Measurements from ENCODE around the gene ARFRP1. TPM values are rescaled to one million over a fixed set of nuclear protein-coding genes. Genes with fewer than 3 reads are reported as not detected.

ARFRP1 gene
- total and polyA plus RNA-seq, 2 of the 13 experiments (the other 11 are each of a cell fraction or from before 2014, with no cell fraction given) = 32.0 to 51.1 TPM

DNA sequence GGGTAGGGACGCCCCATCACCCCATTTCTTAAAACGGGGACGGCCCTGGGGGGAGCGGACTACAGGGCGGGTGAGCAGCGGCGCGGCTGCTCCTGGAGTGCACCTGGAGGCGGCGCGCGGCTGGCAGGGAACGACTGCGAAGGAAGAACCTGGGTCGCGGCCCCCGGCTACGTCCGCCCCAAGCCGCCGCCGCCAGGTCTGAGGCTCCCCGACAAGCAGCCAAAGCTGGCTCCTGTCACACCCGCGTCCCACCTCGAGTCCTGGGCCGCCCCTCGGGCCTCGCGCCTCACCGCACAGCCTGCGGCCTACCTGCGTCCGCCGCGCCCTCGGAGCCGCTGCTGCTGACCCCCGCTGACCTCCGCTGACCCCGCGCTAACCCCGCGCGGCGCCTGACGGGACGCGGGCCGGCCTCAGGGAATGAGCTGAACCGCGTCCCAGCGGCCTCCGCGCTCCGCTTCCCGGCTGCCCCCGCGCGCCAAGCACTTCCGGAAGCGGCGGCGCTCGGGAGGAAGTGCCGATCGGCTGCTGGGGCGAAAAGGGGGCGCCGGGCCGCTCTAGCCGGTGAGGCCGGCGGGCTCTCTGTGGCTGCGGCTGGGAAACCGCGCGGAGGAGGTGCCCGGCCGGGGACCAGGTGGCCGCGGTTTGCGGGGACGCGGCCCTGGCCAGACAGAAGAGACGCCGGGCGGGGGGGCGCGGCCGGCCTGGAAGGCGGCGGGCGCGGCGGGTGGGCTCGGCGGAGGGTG is at the start of gene ARFRP1, which contains the start of gene ZGPAT (continued):
- TF ChIP-seq SRSF1 (optimal IDR thresholded peaks at IDR 0.05; ENCODE audit: low read depth, low read length) (peak; percentile 85), SRSF9 (IDR thresholded peaks at IDR 0.05; ENCODE audit: borderline replicate concordance, insufficient read depth, low read depth, low read length, poor library complexity, severe bottlenecking) (no peak), ZNF773 (CRISPR knock-in tag; IDR thresholded peaks at IDR 0.05; ENCODE audit: borderline replicate concordance) (peak; percentile 98), MBD4 (IDR thresholded peaks at IDR 0.05; ENCODE audit: borderline replicate concordance, low read length) (no peak), ZSCAN20 (CRISPR knock-in tag; IDR thresholded peaks at IDR 0.05; ENCODE audit: borderline replicate concordance) (peak; percentile 95), MZF1 (CRISPR knock-in tag; IDR thresholded peaks at IDR 0.05; ENCODE audit: borderline replicate concordance) (no peak), ZNF543 (CRISPR knock-in tag; IDR thresholded peaks at IDR 0.05) (no peak), NKX3-1 (CRISPR knock-in tag; IDR thresholded peaks at IDR 0.05) (peak; percentile 97), ZNF124 (CRISPR knock-in tag; IDR thresholded peaks at IDR 0.05) (peak; percentile 94), ZNF230 (CRISPR knock-in tag; IDR thresholded peaks at IDR 0.05) (peak; percentile 76; the same call in 1 of the 2 replicates), ZNF205 (CRISPR knock-in tag; IDR thresholded peaks at IDR 0.05) (peak; percentile 86), ZSCAN31 (CRISPR knock-in tag; IDR thresholded peaks at IDR 0.05; ENCODE audit: low read depth) (peak; percentile 80), EZH2 (conservative IDR thresholded peaks at IDR 0.05; ENCODE audit: low read depth, low read length) (no peak), RBM22 (optimal IDR thresholded peaks at IDR 0.05; ENCODE audit: low read length) (peak; percentile 24), RBFOX2 (IDR thresholded peaks at IDR 0.05; ENCODE audit: low read depth, low read length) (peak; percentile 95), ZNF570 (CRISPR knock-in tag; IDR thresholded peaks at IDR 0.05; ENCODE audit: borderline replicate concordance) (no peak), SYNCRIP (IDR thresholded peaks at IDR 0.05; ENCODE audit: insufficient read depth, low read depth, low read length) (no peak)
- TF ChIP-seq, protein P1, sequence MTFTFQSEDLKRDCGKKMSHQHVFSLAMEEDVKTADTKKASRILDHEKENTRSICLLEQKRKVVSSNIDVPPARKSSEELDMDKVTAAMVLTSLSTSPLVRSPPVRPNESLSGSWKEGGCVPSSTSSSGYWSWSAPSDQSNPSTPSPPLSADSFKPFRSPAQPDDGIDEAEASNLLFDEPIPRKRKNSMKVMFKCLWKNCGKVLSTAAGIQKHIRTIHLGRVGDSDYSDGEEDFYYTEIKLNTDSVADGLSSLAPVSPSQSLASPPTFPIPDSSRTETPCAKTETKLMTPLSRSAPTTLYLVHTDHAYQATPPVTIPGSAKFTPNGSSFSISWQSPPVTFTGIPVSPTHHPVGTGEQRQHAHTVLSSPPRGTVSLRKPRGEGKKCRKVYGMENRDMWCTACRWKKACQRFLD (CRISPR knock-in tag; IDR thresholded peaks at IDR 0.05; ENCODE audit: borderline replicate concordance) = peak; percentile 99
- TF ChIP-seq, protein P2, sequence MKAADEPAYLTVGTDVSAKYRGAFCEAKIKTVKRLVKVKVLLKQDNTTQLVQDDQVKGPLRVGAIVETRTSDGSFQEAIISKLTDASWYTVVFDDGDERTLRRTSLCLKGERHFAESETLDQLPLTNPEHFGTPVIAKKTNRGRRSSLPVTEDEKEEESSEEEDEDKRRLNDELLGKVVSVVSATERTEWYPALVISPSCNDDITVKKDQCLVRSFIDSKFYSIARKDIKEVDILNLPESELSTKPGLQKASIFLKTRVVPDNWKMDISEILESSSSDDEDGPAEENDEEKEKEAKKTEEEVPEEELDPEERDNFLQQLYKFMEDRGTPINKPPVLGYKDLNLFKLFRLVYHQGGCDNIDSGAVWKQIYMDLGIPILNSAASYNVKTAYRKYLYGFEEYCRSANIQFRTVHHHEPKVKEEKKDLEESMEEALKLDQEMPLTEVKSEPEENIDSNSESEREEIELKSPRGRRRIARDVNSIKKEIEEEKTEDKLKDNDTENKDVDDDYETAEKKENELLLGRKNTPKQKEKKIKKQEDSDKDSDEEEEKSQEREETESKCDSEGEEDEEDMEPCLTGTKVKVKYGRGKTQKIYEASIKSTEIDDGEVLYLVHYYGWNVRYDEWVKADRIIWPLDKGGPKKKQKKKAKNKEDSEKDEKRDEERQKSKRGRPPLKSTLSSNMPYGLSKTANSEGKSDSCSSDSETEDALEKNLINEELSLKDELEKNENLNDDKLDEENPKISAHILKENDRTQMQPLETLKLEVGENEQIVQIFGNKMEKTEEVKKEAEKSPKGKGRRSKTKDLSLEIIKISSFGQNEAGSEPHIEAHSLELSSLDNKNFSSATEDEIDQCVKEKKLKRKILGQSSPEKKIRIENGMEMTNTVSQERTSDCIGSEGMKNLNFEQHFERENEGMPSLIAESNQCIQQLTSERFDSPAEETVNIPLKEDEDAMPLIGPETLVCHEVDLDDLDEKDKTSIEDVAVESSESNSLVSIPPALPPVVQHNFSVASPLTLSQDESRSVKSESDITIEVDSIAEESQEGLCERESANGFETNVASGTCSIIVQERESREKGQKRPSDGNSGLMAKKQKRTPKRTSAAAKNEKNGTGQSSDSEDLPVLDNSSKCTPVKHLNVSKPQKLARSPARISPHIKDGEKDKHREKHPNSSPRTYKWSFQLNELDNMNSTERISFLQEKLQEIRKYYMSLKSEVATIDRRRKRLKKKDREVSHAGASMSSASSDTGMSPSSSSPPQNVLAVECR (CRISPR knock-in tag; IDR thresholded peaks at IDR 0.05; ENCODE audit: borderline replicate concordance) = peak; percentile 97
- TF ChIP-seq, protein P3, sequence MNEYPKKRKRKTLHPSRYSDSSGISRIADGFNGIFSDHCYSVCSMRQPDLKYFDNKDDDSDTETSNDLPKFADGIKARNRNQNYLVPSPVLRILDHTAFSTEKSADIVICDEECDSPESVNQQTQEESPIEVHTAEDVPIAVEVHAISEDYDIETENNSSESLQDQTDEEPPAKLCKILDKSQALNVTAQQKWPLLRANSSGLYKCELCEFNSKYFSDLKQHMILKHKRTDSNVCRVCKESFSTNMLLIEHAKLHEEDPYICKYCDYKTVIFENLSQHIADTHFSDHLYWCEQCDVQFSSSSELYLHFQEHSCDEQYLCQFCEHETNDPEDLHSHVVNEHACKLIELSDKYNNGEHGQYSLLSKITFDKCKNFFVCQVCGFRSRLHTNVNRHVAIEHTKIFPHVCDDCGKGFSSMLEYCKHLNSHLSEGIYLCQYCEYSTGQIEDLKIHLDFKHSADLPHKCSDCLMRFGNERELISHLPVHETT (CRISPR knock-in tag; conservative IDR thresholded peaks at IDR 0.05) = peak; percentile 99
- TF ChIP-seq, protein P4, sequence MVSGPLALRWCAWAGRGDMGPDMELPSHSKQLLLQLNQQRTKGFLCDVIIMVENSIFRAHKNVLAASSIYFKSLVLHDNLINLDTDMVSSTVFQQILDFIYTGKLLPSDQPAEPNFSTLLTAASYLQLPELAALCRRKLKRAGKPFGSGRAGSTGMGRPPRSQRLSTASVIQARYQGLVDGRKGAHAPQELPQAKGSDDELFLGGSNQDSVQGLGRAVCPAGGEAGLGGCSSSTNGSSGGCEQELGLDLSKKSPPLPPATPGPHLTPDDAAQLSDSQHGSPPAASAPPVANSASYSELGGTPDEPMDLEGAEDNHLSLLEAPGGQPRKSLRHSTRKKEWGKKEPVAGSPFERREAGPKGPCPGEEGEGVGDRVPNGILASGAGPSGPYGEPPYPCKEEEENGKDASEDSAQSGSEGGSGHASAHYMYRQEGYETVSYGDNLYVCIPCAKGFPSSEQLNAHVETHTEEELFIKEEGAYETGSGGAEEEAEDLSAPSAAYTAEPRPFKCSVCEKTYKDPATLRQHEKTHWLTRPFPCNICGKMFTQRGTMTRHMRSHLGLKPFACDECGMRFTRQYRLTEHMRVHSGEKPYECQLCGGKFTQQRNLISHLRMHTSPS (CRISPR knock-in tag; IDR thresholded peaks at IDR 0.05; ENCODE audit: low read depth) = 0 out of 2 replicates have a peak, but pooled peaks have one; percentile 52
